Measurements from ENCODE around the gene RNF2.

The RNF2 gene

GRCh38 chr1:185058110-185058509, 12.8 kb downstream of the RNF2 start:
- Histone ChIP-seq H2AFZ (ENCODE audit: low read length) (no peak overlapping the region), H3K27me3 (ENCODE audit: insufficient read depth, low read length) (no peaks in the 10 kb centered on the region), H3K9ac (ENCODE audit: low read length) (no peak overlapping the region), H4K20me1 (ENCODE audit: insufficient read depth, low read length) (no peaks in the 10 kb centered on the region), H3K4me3 (ENCODE audit: low read depth, low read length, poor library complexity, severe bottlenecking) (no peak overlapping the region), H3F3A (ENCODE audit: insufficient read depth, low read length) (no peaks in the 10 kb centered on the region), H3K36me3 (ENCODE audit: insufficient read depth, low read length) (no peaks in the 10 kb centered on the region), H3K9me3 (ENCODE audit: low read length) (no peaks in the 10 kb centered on the region), H3K4me1 (ENCODE audit: insufficient read depth, low read length, severe bottlenecking) (no peaks in the 10 kb centered on the region), H3K27ac (ENCODE audit: low read depth, low read length, poor library complexity, severe bottlenecking) (no peak overlapping the region), H3K9me2 (ENCODE audit: low read depth, low read length) (no peaks in the 10 kb centered on the region), H3K4me2 (ENCODE audit: low read length) (no peak overlapping the region), H3K79me2 (ENCODE audit: insufficient read depth, low read length) (peaks cover 64% of the 10 kb centered on the region)
- no peak for TF ChIP-seq CTCF (IDR thresholded peaks at IDR 0.05; ENCODE audit: low read length)
- TF ChIP-seq EZH2 (IDR thresholded peaks at IDR 0.05; ENCODE audit: borderline replicate concordance, low read length), result no peak

- no peaks in the 10 kb centered on the region for H3K4me1 ChIP-seq (ENCODE audit: insufficient read depth, low read length, severe bottlenecking)
- no peaks in the 10 kb centered on the region for H3K9me3 ChIP-seq (ENCODE audit: low read length)
- H2AFZ ChIP-seq (ENCODE audit: low read length), result no peak overlapping the region
- peaks cover 65% of the 10 kb centered on the region for H3K79me2 ChIP-seq (ENCODE audit: insufficient read depth, low read length)
- no peaks in the 10 kb centered on the region for H3K36me3 ChIP-seq (ENCODE audit: insufficient read depth, low read length)
- no peaks in the 10 kb centered on the region for H3F3A ChIP-seq (ENCODE audit: insufficient read depth, low read length)
- H3K9me2 ChIP-seq (ENCODE audit: low read depth, low read length), result no peaks in the 10 kb centered on the region
- H4K20me1 ChIP-seq (ENCODE audit: insufficient read depth, low read length), result no peaks in the 10 kb centered on the region
- no peak overlapping the region for H3K4me2 ChIP-seq (ENCODE audit: low read length)
- TF ChIP-seq EZH2 (IDR thresholded peaks at IDR 0.05; ENCODE audit: borderline replicate concordance, low read length) (no peak), CTCF (IDR thresholded peaks at IDR 0.05; ENCODE audit: low read length) (no peak)
- no peak overlapping the region for H3K9ac ChIP-seq (ENCODE audit: low read length)
- H3K4me3 ChIP-seq (ENCODE audit: low read depth, low read length, poor library complexity, severe bottlenecking), result no peak overlapping the region
- no peaks in the 10 kb centered on the region for H3K27me3 ChIP-seq (ENCODE audit: insufficient read depth, low read length)
- no peak overlapping the region for H3K27ac ChIP-seq (ENCODE audit: low read depth, low read length, poor library complexity, severe bottlenecking)
These were observed 13.5 kb downstream of the RNF2 start for GRCh38 chr1:185058876-185059275.

GRCh38 chr1:185059950-185060571, 14.7 kb downstream of the RNF2 start:
- Histone ChIP-seq H4K20me1 (ENCODE audit: insufficient read depth, low read length) (no peaks in the 10 kb centered on the region), H3K79me2 (ENCODE audit: insufficient read depth, low read length) (peaks cover 73% of the 10 kb centered on the region), H3K27me3 (ENCODE audit: insufficient read depth, low read length) (no peaks in the 10 kb centered on the region), H3K9me3 (ENCODE audit: low read length) (no peaks in the 10 kb centered on the region), H3K4me1 (ENCODE audit: insufficient read depth, low read length, severe bottlenecking) (no peaks in the 10 kb centered on the region), H3K4me3 (ENCODE audit: low read depth, low read length, poor library complexity, severe bottlenecking) (no peak overlapping the region), H3F3A (ENCODE audit: insufficient read depth, low read length) (no peaks in the 10 kb centered on the region), H2AFZ (ENCODE audit: low read length) (no peak overlapping the region), H3K4me2 (ENCODE audit: low read length) (no peak overlapping the region), H3K9ac (ENCODE audit: low read length) (no peak overlapping the region), H3K27ac (ENCODE audit: low read depth, low read length, poor library complexity, severe bottlenecking) (no peak overlapping the region), H3K36me3 (ENCODE audit: insufficient read depth, low read length) (no peaks in the 10 kb centered on the region), H3K9me2 (ENCODE audit: low read depth, low read length) (no peaks in the 10 kb centered on the region)
- TF ChIP-seq CTCF (IDR thresholded peaks at IDR 0.05; ENCODE audit: low read length), result no peak
- no peak for TF ChIP-seq EZH2 (IDR thresholded peaks at IDR 0.05; ENCODE audit: borderline replicate concordance, low read length)

Data from OCI-LY1 (cell line).